Mesodermal cell (in vitro differentiated cells): ENCODE measurements around the gene NUP188.
A peak's percentile ranks its signal among the peaks of the same experiment; 100 is the strongest.

Experiments used
- H3K27ac ChIP-seq: 2 replicates; pipeline ENCODE4 v1.7.0; 2013; ENCODE audit warnings: mild to moderate bottlenecking, low read depth, low read length, moderate library complexity; ENCODE audit not compliant: severe bottlenecking
- H3K36me3 ChIP-seq: 2 replicates; pipeline ENCODE4 v1.7.1; 2013; ENCODE audit warnings: mild to moderate bottlenecking, low read length, moderate library complexity; ENCODE audit not compliant: control insufficient read depth, insufficient read depth
- H3K4me1 ChIP-seq: one replicate; pipeline ENCODE4 v1.7.1; 2013; ENCODE audit warnings: mild to moderate bottlenecking, low read length; ENCODE audit not compliant: insufficient read depth, control insufficient read depth, poor library complexity, severe bottlenecking
- H3K4me3 ChIP-seq: 2 replicates; pipeline ENCODE4 v1.7.0; 2013; ENCODE audit warnings: low read length, control low read depth, mild to moderate bottlenecking; ENCODE audit not compliant: insufficient read depth, poor library complexity, severe bottlenecking; ENCODE audit errors: extremely low read depth
- H3K9me3 ChIP-seq: 2 replicates; pipeline ENCODE4 v1.7.1; 2013; ENCODE audit warnings: mild to moderate bottlenecking, low read length, moderate library complexity; ENCODE audit not compliant: control insufficient read depth
- WGBS, 2 experiments: methylation state at CpG; one replicate each; pipeline ENCODE4 v1.1.5; 2013; ENCODE audit warnings: missing lambda C conversion rate in 2 of 2; ENCODE audit not compliant: insufficient coverage in 2 of 2; 5-methylcytosine and 5-hydroxymethylcytosine counted together

NUP188 gene

DNA sequence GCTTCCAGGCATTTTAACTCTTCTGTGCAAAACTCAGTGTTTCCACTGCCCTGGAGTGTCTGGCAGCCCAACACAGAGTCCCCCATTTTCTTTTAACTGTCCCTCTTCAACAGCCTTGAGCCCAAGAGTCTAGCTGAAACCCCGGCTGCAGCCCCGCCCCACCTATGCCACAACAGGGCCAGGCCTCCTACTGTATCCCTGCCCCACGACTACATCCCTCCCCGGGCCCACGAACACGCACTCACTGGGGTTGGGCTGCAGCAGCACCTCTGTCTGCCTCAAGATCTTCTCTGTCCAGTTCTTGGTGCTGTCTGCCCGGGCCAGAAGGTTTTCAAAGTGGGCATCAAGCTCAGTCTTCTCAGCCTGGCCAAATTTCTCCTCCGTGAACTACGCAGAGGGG lies 74.5 kb downstream of the NUP188 start:
- Histone ChIP-seq H3K36me3 (peaks cover 8% of the 10 kb centered on the region), H3K27ac (no peak overlapping the region), H3K4me1 (peaks cover 15% of the 10 kb centered on the region), H3K9me3 (no peaks in the 10 kb centered on the region), H3K4me3 (no peak overlapping the region)
- WGBS, 2 experiments = 83 to 85% methylated on average over 7 to 9 of the region's 9 CpGs

DNA sequence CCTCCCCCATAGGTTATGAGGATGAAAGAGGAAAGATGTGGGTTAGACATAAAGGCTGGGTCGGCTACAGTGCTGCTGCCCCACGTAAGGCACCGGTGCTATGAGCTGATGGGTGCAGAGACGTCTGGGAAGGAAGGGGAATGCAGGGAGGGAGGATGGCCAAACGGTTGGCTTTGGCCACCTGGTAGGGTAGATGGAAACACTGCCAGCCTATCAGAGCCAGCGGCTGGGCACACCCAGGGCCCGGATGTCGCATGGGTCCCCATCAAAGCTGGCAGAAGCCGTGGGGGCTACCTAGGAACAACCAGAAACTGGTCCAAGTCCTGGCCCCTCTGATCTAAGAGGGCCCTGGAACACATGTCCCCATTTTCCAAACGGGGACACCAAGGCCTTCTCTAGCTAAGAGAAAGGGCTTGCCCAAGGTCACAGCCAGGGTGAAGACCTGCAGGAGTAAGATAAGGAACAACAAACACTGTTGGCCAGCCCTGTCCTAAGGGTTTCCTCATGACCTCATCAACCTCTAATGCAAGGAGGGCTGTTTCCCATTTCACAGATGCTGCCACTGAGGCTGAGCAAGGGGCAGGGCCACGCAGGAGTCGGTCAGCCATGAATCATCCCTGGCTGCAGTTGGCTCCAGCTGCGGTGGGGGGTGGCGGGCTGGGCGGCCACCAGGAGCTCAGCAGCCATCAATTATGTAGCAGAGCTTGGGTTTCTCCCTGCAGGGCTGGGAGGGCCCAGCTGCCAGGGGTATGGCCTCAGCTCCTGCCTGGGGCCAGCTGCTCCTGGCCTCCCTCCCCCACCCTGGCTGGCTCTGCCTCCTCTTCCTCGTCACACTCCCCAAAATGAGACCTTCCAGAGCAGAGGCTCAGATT lies 75.8 kb downstream of the NUP188 start:
- Histone ChIP-seq H3K9me3 (no peaks in the 10 kb centered on the region), H3K27ac (peak overlapping the region; percentile 5)
- 70 to 81% methylated on average over 15 to 16 of the region's 16 CpGs for WGBS, 2 experiments

DNA sequence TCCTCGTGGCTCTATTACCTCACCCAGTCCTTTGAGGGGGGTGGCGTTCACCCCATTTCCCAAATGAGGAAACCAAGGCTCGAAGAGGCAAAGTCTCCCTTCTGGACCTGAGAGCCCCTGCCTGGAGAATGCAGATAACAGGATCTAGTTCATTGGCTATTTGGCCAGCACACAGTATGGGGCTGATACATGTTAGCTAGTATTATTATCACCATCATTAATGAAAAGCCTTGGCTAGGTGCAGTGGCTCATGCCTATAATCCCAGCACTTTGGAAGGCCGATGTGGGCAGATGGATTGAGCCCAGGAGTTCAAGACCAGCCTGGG lies 76.4 kb downstream of the NUP188 start:
- WGBS, 2 experiments = 90 to 92% methylated on average over 2 of the region's 4 CpGs
- no peaks in the 10 kb centered on the region for H3K9me3 ChIP-seq
- peaks cover 6% of the 10 kb centered on the region for H3K36me3 ChIP-seq
- H3K4me1 ChIP-seq = peaks cover 16% of the 10 kb centered on the region
- H3K4me3 ChIP-seq = no peak overlapping the region
- peak overlapping the region; percentile 5 for H3K27ac ChIP-seq

More for the DNA sequence above, 75.8 kb downstream of the NUP188 start:
- H3K4me1 ChIP-seq = peaks cover 16% of the 10 kb centered on the region
- H3K36me3 ChIP-seq = peaks cover 8% of the 10 kb centered on the region
- H3K4me3 ChIP-seq = no peak overlapping the region

DNA sequence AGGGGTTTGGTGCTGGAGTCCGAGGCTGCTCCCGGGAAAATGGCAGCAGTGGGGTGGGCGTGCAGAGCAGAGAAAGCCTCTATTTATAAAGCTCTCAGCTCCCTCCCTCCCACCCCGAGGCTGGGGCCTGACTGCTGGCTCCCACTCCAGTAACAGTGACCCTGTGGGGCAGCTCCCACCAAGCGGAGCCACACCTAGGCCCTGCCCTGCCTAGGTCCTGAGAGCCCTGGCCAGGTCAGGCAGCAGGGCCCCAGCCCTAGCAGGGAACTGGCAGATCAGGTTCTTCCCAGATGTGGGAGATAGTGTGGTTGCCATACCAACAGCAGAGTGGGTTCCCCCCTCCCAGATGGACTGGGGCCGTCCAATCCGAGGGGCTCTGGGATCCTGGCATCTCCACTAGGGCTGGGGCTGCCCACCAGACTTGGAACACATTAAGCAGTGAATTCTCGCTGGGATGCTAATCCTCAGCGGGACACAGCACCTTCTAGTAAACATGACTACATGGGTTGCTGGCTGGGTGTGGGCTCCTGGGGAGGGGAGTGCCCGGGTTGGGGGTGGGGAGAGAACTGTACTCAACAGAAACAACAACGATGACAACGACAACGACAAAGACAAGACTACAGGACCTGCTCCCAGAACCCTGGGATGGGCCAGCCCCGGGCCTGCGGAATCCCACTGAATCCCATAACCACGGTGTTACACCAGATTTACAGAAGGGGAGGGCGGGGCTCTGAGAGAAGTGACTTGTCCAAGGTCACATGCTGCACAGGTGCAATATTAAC lies 79.1 kb downstream of the NUP188 start:
- no peaks in the 10 kb centered on the region for H3K9me3 ChIP-seq
- WGBS, 2 experiments = 67 to 71% methylated on average over 11 to 12 of the region's 17 CpGs
- no peak overlapping the region for H3K4me3 ChIP-seq
- H3K27ac ChIP-seq = no peak overlapping the region
- peaks cover 16% of the 10 kb centered on the region for H3K4me1 ChIP-seq
- H3K36me3 ChIP-seq = no peaks in the 10 kb centered on the region

DNA sequence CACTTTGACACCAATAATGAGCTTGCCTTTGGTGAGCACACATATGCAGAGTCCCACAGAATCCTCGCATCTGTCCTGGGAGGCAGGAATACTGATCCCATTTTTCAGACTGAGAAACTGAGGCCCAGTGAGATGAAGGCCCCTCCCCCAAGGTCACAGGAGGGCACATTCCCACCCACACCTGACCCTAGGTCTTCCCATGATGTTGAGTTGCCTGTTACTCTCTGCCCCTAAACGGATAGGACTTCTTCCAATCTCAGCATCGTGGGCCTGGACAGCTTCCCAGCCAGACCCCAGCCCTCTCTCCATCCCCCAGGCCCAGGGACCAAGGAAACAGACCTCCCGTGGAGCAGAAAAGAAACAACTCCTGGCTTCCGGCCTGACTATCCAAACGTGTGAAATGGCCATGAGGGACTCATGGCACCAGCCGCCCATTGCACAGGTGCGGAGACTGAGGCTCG lies 79.8 kb downstream of the NUP188 start:
- no peaks in the 10 kb centered on the region for H3K36me3 ChIP-seq
- H3K27ac ChIP-seq = no peak overlapping the region
- peak overlapping the region; percentile 65 for H3K4me3 ChIP-seq
- H3K9me3 ChIP-seq = no peaks in the 10 kb centered on the region
- H3K4me1 ChIP-seq = peaks cover 13% of the 10 kb centered on the region
- WGBS, 2 experiments = 53 to 61% methylated on average over 9 of the region's 9 CpGs

DNA sequence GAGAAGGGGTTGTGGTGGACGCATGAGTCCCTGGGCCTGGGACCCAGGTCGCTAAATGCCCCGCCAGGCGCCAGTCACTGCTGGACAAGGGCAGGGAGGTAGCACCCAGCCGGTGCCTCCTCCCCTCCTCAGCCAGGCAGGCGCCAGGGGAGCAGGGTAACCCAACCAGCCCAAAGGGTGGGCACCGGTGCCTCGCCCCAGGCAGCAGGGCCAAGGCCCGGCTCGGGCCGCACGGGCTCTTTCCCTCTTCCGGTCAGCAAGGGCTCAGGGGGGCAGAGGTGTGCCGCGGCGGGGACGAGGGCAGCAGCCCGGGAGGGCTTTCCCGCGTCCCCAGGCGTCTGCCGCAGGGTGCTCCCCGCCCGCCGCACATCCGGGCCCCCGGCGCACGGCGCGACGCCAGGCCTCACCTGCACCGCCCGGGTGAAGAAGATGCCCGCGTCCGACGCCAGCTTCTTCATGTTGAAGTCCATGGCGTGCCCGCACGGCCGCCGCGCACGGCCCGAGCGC lies 80.2 kb downstream of the NUP188 start:
- Histone ChIP-seq H3K36me3 (no peaks in the 10 kb centered on the region), H3K4me1 (peaks cover 8% of the 10 kb centered on the region), H3K4me3 (peak overlapping the region; percentile 65), H3K27ac (no peak overlapping the region), H3K9me3 (no peaks in the 10 kb centered on the region)
- 3 to 9% methylated on average over 28 to 32 of the region's 47 CpGs for WGBS, 2 experiments

DNA sequence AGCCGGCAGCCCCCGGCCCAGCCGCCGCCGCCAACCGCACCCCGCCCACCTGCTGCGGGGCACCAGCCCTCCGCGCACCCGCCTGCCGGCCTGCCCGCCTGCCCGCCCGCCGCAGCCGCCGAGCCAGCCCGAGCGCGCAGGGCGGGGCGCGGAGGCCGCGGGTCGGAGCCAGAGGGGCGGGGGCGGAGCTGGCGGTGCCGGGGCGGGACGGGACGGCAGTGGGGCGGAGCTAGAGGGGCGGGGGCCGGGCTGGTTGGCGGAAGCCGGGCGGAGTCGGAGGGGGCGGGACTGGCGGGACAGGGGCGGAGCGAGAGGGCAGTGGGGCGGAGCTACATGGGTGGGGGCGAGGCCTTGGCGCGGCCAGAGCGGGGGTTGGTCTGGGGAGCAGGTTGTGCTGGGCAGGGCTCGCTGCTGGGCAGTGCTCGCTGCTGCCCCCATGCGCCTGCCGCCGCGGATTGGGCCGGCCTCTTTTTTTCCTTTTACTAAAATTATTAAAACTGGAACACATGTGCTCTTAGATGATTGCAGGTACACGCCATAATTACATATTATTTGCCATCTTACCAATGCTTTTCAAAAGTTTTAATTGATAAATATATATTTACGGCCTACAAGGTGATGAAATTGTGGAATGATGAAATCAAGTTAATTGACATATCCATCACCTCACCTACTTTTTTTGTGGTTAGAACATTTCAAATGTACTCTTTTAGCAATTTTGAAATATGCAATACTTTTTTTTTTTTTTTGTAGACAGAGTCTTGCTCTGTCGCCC lies 80.9 kb downstream of the NUP188 start, which contains the start of gene SH3GLB2:
Gene SH3GLB2, minus strand, starts transcription at position 140 of the 775 bp plus-strand sequence. CDS start 177 bp downstream, outside the sequence.
- Histone ChIP-seq H3K27ac (no peak within 1 kb of the TSS), H3K9me3 (no peaks in the 10 kb centered on the region), H3K4me1 (peaks cover 6% of the 10 kb centered on the region), H3K4me3 (peak within 1 kb of the TSS; percentile 65), H3K36me3 (no peaks in the 10 kb centered on the region)
- whole genome bisulfite sequencing, 2 experiments = 0 to 11% methylated on average over 6 to 9 of the region's 60 CpGs

DNA sequence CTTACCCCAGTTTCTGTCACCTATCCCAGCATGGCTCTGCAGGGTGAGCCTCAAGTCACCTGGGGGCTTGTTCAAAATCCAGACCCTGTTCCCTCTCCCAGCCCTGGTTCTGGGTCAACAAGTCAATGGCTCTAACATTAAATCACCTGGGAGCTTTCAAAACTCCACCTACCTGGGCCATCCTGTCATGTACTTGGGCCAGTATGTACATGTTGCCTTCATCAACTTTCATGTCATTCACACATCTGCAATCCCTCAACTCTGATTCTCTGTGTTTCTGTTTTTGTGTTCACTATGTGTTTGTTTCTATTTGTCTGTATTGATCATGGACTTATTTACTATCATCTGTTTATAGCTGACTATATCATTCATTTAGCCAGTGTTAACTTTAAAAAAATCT lies 82.7 kb downstream of the NUP188 start:
- no peaks in the 10 kb centered on the region for H3K36me3 ChIP-seq
- no peak overlapping the region for H3K4me3 ChIP-seq
- H3K9me3 ChIP-seq = no peaks in the 10 kb centered on the region
- peaks cover 6% of the 10 kb centered on the region for H3K4me1 ChIP-seq
- no peak overlapping the region for H3K27ac ChIP-seq

DNA sequence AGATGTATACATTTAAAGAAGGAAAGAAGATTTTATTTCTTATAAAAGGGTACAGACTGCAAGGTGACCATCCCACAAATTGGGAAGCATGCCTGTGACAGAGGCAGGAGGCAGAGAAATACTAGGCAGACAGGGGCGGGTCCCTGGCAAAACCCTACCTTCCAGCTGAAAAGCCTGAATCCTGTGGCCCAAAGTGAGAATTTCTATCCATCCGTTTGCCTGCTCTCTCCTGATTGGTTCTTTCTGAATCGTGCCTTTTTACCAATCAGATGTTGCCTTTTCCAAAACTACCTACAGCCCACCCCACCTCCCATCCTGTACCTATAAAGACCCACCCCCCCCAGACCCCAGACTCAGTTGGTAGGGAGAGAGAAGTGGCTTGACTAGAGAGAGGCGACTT lies 84.0 kb downstream of the NUP188 start:
- Histone ChIP-seq H3K9me3 (no peaks in the 10 kb centered on the region), H3K4me3 (no peak overlapping the region), H3K27ac (no peak overlapping the region), H3K4me1 (peaks cover 6% of the 10 kb centered on the region), H3K36me3 (no peaks in the 10 kb centered on the region)
- WGBS, 2 experiments = 66 to 78% methylated on average over 3 to 4 of the region's 4 CpGs

DNA sequence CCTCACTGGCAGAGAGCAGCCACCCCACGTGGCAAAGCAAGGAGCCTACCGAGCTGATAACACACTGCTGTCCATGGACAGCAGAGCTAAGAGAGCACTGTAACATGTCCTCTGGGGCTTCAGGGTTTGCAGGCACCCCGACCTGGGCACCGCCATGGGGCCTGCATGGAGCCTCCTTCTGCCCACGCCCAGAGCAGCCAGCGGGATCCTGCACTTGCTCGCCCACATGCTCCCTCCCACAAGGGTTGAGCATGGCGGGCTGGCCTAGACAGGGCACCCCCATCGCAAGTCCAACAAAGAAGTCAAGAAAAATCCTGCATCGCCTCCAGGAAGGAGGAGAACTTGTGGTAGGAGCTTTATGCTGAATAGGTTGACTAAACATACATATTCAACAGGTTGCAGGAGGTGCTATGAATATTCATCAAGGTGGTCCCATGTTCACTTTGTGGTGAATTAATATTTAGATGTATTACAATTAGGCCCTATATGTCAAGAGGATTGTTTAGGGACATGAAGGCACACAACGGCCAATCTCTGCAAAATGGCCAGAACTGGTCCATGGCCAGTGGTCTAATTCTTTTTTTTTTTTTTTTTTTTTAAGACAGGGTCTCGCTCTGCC lies 85.2 kb downstream of the NUP188 start:
- WGBS, 2 experiments = 90 to 96% methylated on average over 8 to 10 of the region's 12 CpGs
- H3K4me3 ChIP-seq = no peak overlapping the region
- H3K9me3 ChIP-seq = no peaks in the 10 kb centered on the region
- H3K36me3 ChIP-seq = no peaks in the 10 kb centered on the region
- H3K4me1 ChIP-seq = peaks cover 6% of the 10 kb centered on the region
- no peak overlapping the region for H3K27ac ChIP-seq
